Kidney (tissue), 14 donors: ENCODE measurements around the gene COX5B. TPM values are rescaled to one million over a fixed set of nuclear protein-coding genes. Genes with fewer than 3 reads are reported as not detected.

Experiments
- DNase-seq, 5 donors: peaks; one replicate each; pipeline ENCODE4 v3.0.0-alpha.2; 2013 to 2020
- FAIRE-seq: peaks from 2 replicates; lab custom pipeline; 2012; peaks lifted over from hg19 to GRCh38; lab: Jason Lieb, UNC
- H3K27ac ChIP-seq, 2 donors: one replicate each; pipeline ENCODE4 v1.7.0; 2013; ENCODE audit warnings: low read depth in 2 of 2, low read length in 2 of 2, inconsistent platforms in 1 of 2
- H3K27me3 ChIP-seq: one replicate; pipeline ENCODE4 v1.7.1; 2013; ENCODE audit warnings: low read length, inconsistent platforms; ENCODE audit not compliant: control insufficient read depth, insufficient read depth
- H3K36me3 ChIP-seq, 3 donors: one replicate each; pipeline versions ENCODE4 v1.7.0 to v1.7.1; 2013; ENCODE audit warnings: low read length in 3 of 3, control low read depth in 1 of 3, inconsistent platforms in 1 of 3; ENCODE audit not compliant: insufficient read depth in 3 of 3, control insufficient read depth in 2 of 3
- H3K4me1 ChIP-seq, 3 donors: one replicate each; pipeline versions ENCODE4 v1.7.0 to v1.7.1; 2013; ENCODE audit warnings: low read length in 3 of 3, inconsistent platforms in 1 of 3, low read depth in 1 of 3; ENCODE audit not compliant: control insufficient read depth in 2 of 3, insufficient read depth in 2 of 3
- H3K4me3 ChIP-seq, 3 donors: one replicate each; pipeline versions ENCODE4 v1.7.0 to v1.8.1; 2013; ENCODE audit warnings: low read length in 3 of 3, control low read depth in 1 of 3, inconsistent platforms in 1 of 3
- H3K9ac ChIP-seq, 3 donors: one replicate each; pipeline versions ENCODE4 v1.7.0 to v1.7.1; 2013; ENCODE audit warnings: low read length in 3 of 3, control low read depth in 1 of 3, inconsistent platforms in 1 of 3
- H3K9me3 ChIP-seq, 3 donors: one replicate each; pipeline versions ENCODE4 v1.7.0 to v1.7.1; 2013; ENCODE audit warnings: low read length in 3 of 3, control low read depth in 1 of 3, inconsistent platforms in 1 of 3; ENCODE audit not compliant: control insufficient read depth in 2 of 3, insufficient read depth in 1 of 3
- CTCF ChIP-seq: IDR thresholded peaks from 3 replicates; pipeline ENCODE4 v1.5.1; 2012; ENCODE audit warnings: mild to moderate bottlenecking, moderate library complexity, borderline replicate concordance; ENCODE audit not compliant: insufficient read depth; ENCODE audit errors: extremely low read depth
- intact Hi-C: fragments of 100-400 bp; cut with DNase I; formaldehyde crosslinking; loops from one replicate; pipeline ENCODE4 v1.11.1; 2022
- polyA plus RNA-seq: library from polyadenylated mRNA; stranded (reverse); fragments of 350-450 nt; fragmentation: Illumina TruSeq; extraction: RNeasy Lipid Tissue Mini Kit (QIAGEN cat#74804); gene quantifications from one replicate; pipeline ENCODE4 v1.2.3, GENCODE V29; 2014; ENCODE audit warnings: low read depth, low replicate concordance; ENCODE audit not compliant: insufficient read depth
- total RNA-seq: library from RNA; stranded (reverse); fragmentation: NEBNext Ultra II Directional; extraction: Animal tissue kit (Norgen Biotek cat#: 25700); gene quantifications from one replicate; pipeline ENCODE4 v1.2.1, GENCODE V29; 2021
- donor health status: control.
- donor health status: control.
- donor health status: control.
- donor health status: control.
- donor health status: control.
- donor health status: DM: yes; HTN: yes; CAD: no.
- donor health status: Normal renal cell carcinoma (clear cell type).

COX5B gene
- total and polyA plus RNA-seq, 2 donors from 2014 or later: 238 to 1,246 TPM

- DNase-seq (no peak), FAIRE-seq (no peak)
- Histone ChIP-seq H3K27me3 (no peaks in the 10 kb centered on the region), H3K4me1 (peaks cover 0 to 18% (median 0%) of the 10 kb centered on the region in 3 donors), H3K9me3 (peaks cover 0 to 3% (median 0%) of the 10 kb centered on the region in 3 donors), H3K4me3 (no peak overlapping the region), H3K9ac (no peak overlapping the region), H3K27ac (no peak overlapping the region), H3K36me3 (peaks cover 0 to 18% (median 17%) of the 10 kb centered on the region in 3 donors)
- no peak for TF ChIP-seq CTCF
- intact Hi-C loops: no loop called here
Observed at GRCh38 chr2:97659256-97660043, 13.6 kb downstream of the COX5B start.

GRCh38 chr2:97660044-97660774, 14.3 kb downstream of the COX5B start:
- peaks cover 0 to 18% (median 6%) of the 10 kb centered on the region in 3 donors for H3K4me1 ChIP-seq
- no peak for TF ChIP-seq CTCF
- FAIRE-seq (no peak), DNase-seq (peak in 1 of 5 donors; percentile 76)
- no peak overlapping the region for H3K4me3 ChIP-seq
- H3K36me3 ChIP-seq: peaks cover 0 to 17% (median 16%) of the 10 kb centered on the region in 3 donors
- no peaks in the 10 kb centered on the region for H3K9me3 ChIP-seq
- no peak overlapping the region for H3K27ac ChIP-seq
- no peak overlapping the region for H3K9ac ChIP-seq
- intact Hi-C loops: no loop called here
- no peaks in the 10 kb centered on the region for H3K27me3 ChIP-seq

GRCh38 chr2:97660775-97661389, 15.0 kb downstream of the COX5B start:
- no peak overlapping the region for H3K4me3 ChIP-seq
- DNase-seq: peak in 1 of 5 donors; percentile 78

More at GRCh38 chr2:97660775-97661389, 15.0 kb downstream of the COX5B start:
- Histone ChIP-seq H3K4me1 (peaks cover 0 to 18% (median 6%) of the 10 kb centered on the region in 3 donors), H3K27ac (no peak overlapping the region), H3K36me3 (peaks cover 0 to 17% (median 16%) of the 10 kb centered on the region in 3 donors), H3K9me3 (no peaks in the 10 kb centered on the region), H3K9ac (no peak overlapping the region), H3K27me3 (no peaks in the 10 kb centered on the region)
- no peak for FAIRE-seq
- TF ChIP-seq CTCF: no peak
- intact Hi-C loops: no loop called here
